ENCODE measurements around the gene FBXL7. TPM values are rescaled to one million over a fixed set of nuclear protein-coding genes. Genes with fewer than 3 reads are reported as not detected.

The FBXL7 gene
- total RNA-seq, 2 experiments from 2014 or later: not detected

DNA sequence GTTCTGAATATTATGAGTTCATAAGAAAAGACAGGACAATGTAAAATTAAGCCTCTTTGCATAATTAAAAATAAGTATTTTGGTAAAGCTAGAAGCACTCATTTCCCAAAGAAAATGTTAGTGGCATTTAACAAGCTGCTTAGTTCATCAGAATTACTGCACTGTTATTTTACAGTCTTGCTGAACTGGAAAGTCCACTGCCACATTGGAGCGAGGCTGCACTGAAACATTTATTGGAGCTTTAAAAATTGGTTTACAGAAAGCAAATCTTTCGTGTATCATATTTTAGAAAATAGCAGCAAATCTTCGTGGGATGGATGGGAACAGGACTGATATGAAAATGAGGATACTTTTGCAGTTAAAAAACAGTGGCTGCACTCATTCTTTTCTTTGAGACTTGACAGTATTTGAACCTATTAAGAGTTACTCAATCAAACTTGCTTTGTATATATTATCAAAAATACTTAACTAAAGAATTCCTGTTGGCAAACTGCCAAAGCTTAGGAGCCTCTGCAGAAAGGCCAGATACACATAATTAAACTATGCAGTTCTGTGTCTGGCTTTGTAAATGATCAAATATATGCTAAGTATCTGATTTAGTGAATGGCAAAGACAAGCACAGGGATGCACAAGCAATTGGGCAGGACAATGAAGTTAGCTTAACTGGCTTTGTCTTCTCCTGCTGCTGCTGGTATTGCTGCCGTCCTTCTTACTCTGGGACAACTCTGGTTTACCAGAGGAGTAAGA lies 16.5 kb upstream of the FBXL7 start:
- DNase-seq (ENCODE audit: low spot score): no peak
- Histone ChIP-seq H3K4me1 (ENCODE audit: insufficient read depth, low read length, poor library complexity, severe bottlenecking) (no peaks in the 10 kb centered on the region), H3K27ac (ENCODE audit: low read depth, low read length, poor library complexity, severe bottlenecking) (no peak overlapping the region), H3K36me3 (ENCODE audit: insufficient read depth, low read length) (no peaks in the 10 kb centered on the region), H3K9me3 (ENCODE audit: low read length) (no peaks in the 10 kb centered on the region), H2AFZ (ENCODE audit: low read length) (no peak overlapping the region), H4K20me1 (ENCODE audit: insufficient read depth, low read length) (no peaks in the 10 kb centered on the region), H3K4me2 (ENCODE audit: low read length) (no peak overlapping the region), H3K9me2 (ENCODE audit: insufficient read depth, low read length) (no peaks in the 10 kb centered on the region), H3K79me2 (ENCODE audit: insufficient read depth, low read depth, low read length) (no peaks in the 10 kb centered on the region), H3K4me3 (ENCODE audit: low read depth, low read length, poor library complexity, severe bottlenecking) (no peak overlapping the region)
- TF ChIP-seq, protein P1, sequence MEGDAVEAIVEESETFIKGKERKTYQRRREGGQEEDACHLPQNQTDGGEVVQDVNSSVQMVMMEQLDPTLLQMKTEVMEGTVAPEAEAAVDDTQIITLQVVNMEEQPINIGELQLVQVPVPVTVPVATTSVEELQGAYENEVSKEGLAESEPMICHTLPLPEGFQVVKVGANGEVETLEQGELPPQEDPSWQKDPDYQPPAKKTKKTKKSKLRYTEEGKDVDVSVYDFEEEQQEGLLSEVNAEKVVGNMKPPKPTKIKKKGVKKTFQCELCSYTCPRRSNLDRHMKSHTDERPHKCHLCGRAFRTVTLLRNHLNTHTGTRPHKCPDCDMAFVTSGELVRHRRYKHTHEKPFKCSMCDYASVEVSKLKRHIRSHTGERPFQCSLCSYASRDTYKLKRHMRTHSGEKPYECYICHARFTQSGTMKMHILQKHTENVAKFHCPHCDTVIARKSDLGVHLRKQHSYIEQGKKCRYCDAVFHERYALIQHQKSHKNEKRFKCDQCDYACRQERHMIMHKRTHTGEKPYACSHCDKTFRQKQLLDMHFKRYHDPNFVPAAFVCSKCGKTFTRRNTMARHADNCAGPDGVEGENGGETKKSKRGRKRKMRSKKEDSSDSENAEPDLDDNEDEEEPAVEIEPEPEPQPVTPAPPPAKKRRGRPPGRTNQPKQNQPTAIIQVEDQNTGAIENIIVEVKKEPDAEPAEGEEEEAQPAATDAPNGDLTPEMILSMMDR (conservative IDR thresholded peaks at IDR 0.05; ENCODE audit: low read length): no peak
- TF ChIP-seq EZH2phosphoT487 (IDR thresholded peaks at IDR 0.05; ENCODE audit: borderline replicate concordance, low read depth, low read length): no peak
- CTCF ChIA-PET (ENCODE audit: unreplicated experiment): no interaction called here
- no TSS peak for BruUV-seq (replicated peaks)
- intact Hi-C loops (cut with micrococcal nuclease; ENCODE audit: unreplicated experiment): no loop called here
- POLR2A ChIA-PET: no interaction called here

DNA sequence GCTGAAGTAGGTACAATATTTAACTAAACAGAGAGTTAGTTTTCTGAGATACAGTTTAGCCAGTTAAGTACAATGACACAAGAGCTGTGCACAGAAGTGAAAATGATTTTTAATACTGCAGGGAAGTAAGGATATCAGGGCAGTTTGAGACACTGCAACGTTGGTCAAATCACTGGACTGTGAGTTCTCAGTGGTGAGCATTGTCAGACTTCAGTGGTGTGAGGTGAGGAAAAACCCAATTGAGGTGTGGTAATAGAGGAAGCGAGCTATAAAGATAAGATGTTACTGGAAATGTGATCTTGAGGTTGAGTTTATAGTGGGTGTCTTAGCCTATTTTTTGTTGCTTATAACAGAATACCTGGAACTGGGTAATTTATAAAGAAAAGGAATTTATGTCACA lies 12.8 kb upstream of the FBXL7 start:
- POLR2A ChIA-PET: interaction anchor here (0.6 to 1.5 kb wide), 3 partner anchors 47 to 494 kb away, joined by 3 to 5 read pairs (median 3); no protein-coding TSS in a partner anchor
- Histone ChIP-seq H3K4me3 (ENCODE audit: low read depth, low read length, poor library complexity, severe bottlenecking) (no peak overlapping the region), H3K36me3 (ENCODE audit: insufficient read depth, low read length) (no peaks in the 10 kb centered on the region), H3K9me3 (ENCODE audit: low read length) (no peaks in the 10 kb centered on the region), H2AFZ (ENCODE audit: low read length) (no peak overlapping the region), H3K4me1 (ENCODE audit: insufficient read depth, low read length, poor library complexity, severe bottlenecking) (no peaks in the 10 kb centered on the region), H3K79me2 (ENCODE audit: insufficient read depth, low read depth, low read length) (no peaks in the 10 kb centered on the region), H4K20me1 (ENCODE audit: insufficient read depth, low read length) (no peaks in the 10 kb centered on the region), H3K27ac (ENCODE audit: low read depth, low read length, poor library complexity, severe bottlenecking) (no peak overlapping the region), H3K9me2 (ENCODE audit: insufficient read depth, low read length) (no peaks in the 10 kb centered on the region), H3K4me2 (ENCODE audit: low read length) (no peak overlapping the region)
- CTCF ChIA-PET (ENCODE audit: unreplicated experiment): no interaction called here
- intact Hi-C loops (cut with micrococcal nuclease; ENCODE audit: unreplicated experiment): no loop called here
- no peak for DNase-seq (ENCODE audit: low spot score)
- BruUV-seq (replicated peaks): no TSS peak
- TF ChIP-seq, protein P1 (conservative IDR thresholded peaks at IDR 0.05; ENCODE audit: low read length): no peak

DNA sequence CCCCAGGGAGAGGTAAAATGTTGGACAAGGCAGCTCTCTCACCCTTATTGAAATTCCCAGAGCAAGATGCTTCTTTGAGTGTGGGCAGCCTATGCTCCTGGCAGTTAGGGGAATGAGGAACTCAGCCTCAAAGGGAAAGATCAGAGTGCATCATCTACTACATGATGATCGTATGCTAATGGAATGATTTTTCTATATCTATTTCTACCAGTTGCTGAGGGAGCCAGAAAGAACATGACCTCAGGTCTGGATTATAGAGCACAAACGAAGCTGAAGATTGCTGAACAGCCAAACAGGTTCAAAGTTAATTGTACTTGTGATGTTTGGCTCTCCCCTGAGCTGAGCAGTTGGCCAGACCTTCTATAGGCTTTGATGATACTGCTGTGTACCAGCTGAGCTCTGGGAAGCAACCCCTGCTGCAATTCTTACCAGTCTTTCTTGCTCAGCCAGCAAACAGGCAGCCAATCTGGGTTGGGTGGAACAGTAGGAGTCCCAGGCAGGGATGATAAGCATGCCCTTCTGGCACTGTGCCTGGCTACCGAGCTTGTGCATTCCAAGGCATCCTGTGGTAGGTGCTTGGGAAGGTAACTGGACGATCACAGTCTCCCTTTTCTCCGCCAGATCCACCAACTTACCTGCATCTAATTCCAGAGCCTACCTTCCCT lies 10.3 kb upstream of the FBXL7 start:
- no peak overlapping the region for H2AFZ ChIP-seq (ENCODE audit: low read length)
- no TSS peak for BruUV-seq (replicated peaks)
- H3K27ac ChIP-seq (ENCODE audit: low read depth, low read length, poor library complexity, severe bottlenecking): no peak overlapping the region
- no peak overlapping the region for H3K4me3 ChIP-seq (ENCODE audit: low read depth, low read length, poor library complexity, severe bottlenecking)
- H3K36me3 ChIP-seq (ENCODE audit: insufficient read depth, low read length): no peaks in the 10 kb centered on the region
- H3K4me1 ChIP-seq (ENCODE audit: insufficient read depth, low read length, poor library complexity, severe bottlenecking): no peaks in the 10 kb centered on the region
- ChIA-PET POLR2A (interaction anchor here (0.7 kb wide), 1 partner anchor 117 kb away, joined by 3 read pairs; no protein-coding TSS in a partner anchor), CTCF (ENCODE audit: unreplicated experiment) (no interaction called here)
- no peak for DNase-seq (ENCODE audit: low spot score)
- TF ChIP-seq EZH2phosphoT487 (IDR thresholded peaks at IDR 0.05; ENCODE audit: borderline replicate concordance, low read depth, low read length): no peak
- TF ChIP-seq, protein P1 (conservative IDR thresholded peaks at IDR 0.05; ENCODE audit: low read length): no peak
- H3K9me3 ChIP-seq (ENCODE audit: low read length): no peaks in the 10 kb centered on the region
- no peak overlapping the region for H3K4me2 ChIP-seq (ENCODE audit: low read length)
- intact Hi-C loops (cut with micrococcal nuclease; ENCODE audit: unreplicated experiment): no loop called here
- H3K79me2 ChIP-seq (ENCODE audit: insufficient read depth, low read depth, low read length): no peaks in the 10 kb centered on the region
- H4K20me1 ChIP-seq (ENCODE audit: insufficient read depth, low read length): no peaks in the 10 kb centered on the region
- no peaks in the 10 kb centered on the region for H3K9me2 ChIP-seq (ENCODE audit: insufficient read depth, low read length)
